HepG2 (cell line): Measurements from ENCODE around the gene CTPS2. TPM values are rescaled to one million over a fixed set of nuclear protein-coding genes. Genes with fewer than 3 reads are reported as not detected.

ENCODE experiments used
- ARID5B ChIP-seq: IDR thresholded peaks from 2 replicates; pipeline ENCODE4 v1.4.0; 2020; ENCODE audit warnings: mild to moderate bottlenecking, missing genetic modification reagents
- ATRX ChIP-seq: sonication (generic); formaldehyde crosslinking; IDR thresholded peaks from 2 replicates; pipeline ENCODE4 v1.4.0; 2020; ENCODE audit warnings: missing genetic modification reagents, borderline replicate concordance
- CSRNP2 ChIP-seq: sonication (generic); formaldehyde crosslinking; conservative IDR thresholded peaks from 2 replicates; pipeline ENCODE4 v1.8.0; 2022; ENCODE audit warnings: low read depth, missing genetic modification reagents
- ELF3 ChIP-seq: IDR thresholded peaks from 2 replicates; pipeline ENCODE4 v1.6.1; 2016; ENCODE audit warnings: missing genetic modification reagents, missing compliant biosample characterization
- GMEB2 ChIP-seq: IDR thresholded peaks from 2 replicates; pipeline ENCODE4 v1.6.1; 2016; ENCODE audit warnings: missing biosample characterization, missing genetic modification reagents, low read depth
- MAFK ChIP-seq, 2 experiments: IDR thresholded peaks in 1 of 2; conservative IDR thresholded peaks in 1 of 2; 2 replicates each; pipeline ENCODE4 v1.6.1; 2011; ENCODE audit warnings: improper control_type of control experiment in 2 of 2, low read length in 2 of 2
- MIXL1 ChIP-seq: IDR thresholded peaks from 2 replicates; pipeline ENCODE4 v1.6.1; 2016
- MTF1 ChIP-seq: sonication (generic); formaldehyde crosslinking; IDR thresholded peaks from 2 replicates; pipeline ENCODE4 v1.5.0; 2020; ENCODE audit warnings: missing genetic modification reagents
- NFATC3 ChIP-seq: sonication (generic); formaldehyde crosslinking; IDR thresholded peaks from 2 replicates; pipeline ENCODE4 v1.5.1; 2020; ENCODE audit warnings: mild to moderate bottlenecking, missing genetic modification reagents
- NR2F6 ChIP-seq, 2 experiments: IDR thresholded peaks; 2 replicates each; pipeline ENCODE4 v1.6.1; 2016; ENCODE audit warnings: antibody characterized with exemption in 1 of 2, mild to moderate bottlenecking in 1 of 2
- PCBP1 ChIP-seq: fragments of 200-400 bp; formaldehyde crosslinking; IDR thresholded peaks from 2 replicates; pipeline ENCODE4 v1.6.1; 2017; ENCODE audit warnings: mild to moderate bottlenecking, low read depth, low read length, borderline replicate concordance
- RELA ChIP-seq: sonication (generic); formaldehyde crosslinking; IDR thresholded peaks from 2 replicates; pipeline ENCODE4 v1.4.0; 2020; ENCODE audit warnings: missing genetic modification reagents
- ZBTB38 ChIP-seq: sonication (generic); formaldehyde crosslinking; IDR thresholded peaks from 2 replicates; pipeline ENCODE4 v1.5.1; 2020; ENCODE audit warnings: mild to moderate bottlenecking, missing genetic modification reagents
- ZFY ChIP-seq: sonication (generic); formaldehyde crosslinking; IDR thresholded peaks from 2 replicates; pipeline ENCODE4 v1.4.0; 2020; ENCODE audit warnings: missing genetic modification reagents
- ZGPAT ChIP-seq: IDR thresholded peaks from 2 replicates; pipeline ENCODE4 v1.6.1; 2016; ENCODE audit warnings: mild to moderate bottlenecking
- ZKSCAN8 ChIP-seq: IDR thresholded peaks from 2 replicates; pipeline ENCODE4 v1.6.1; 2016; ENCODE audit warnings: borderline replicate concordance, missing genetic modification reagents, missing compliant biosample characterization
- ZNF562 ChIP-seq: sonication (generic); formaldehyde crosslinking; IDR thresholded peaks from 2 replicates; pipeline ENCODE4 v1.8.0; 2022; ENCODE audit warnings: missing genetic modification reagents, borderline replicate concordance
- ZNF574 ChIP-seq: sonication (generic); formaldehyde crosslinking; IDR thresholded peaks from 2 replicates; pipeline ENCODE4 v1.4.0; 2020; ENCODE audit warnings: missing genetic modification reagents
- ZNF616 ChIP-seq: sonication (generic); formaldehyde crosslinking; IDR thresholded peaks from 2 replicates; pipeline ENCODE4 v1.5.0; 2020; ENCODE audit warnings: low read depth, mild to moderate bottlenecking, missing genetic modification reagents
- polyA plus RNA-seq, 8 experiments: library from polyadenylated mRNA; depleted of rRNA in 3 of 8; stranded (reverse) in 7 of 8; unstranded in 1 of 8; fragments of >200 nt; fragmentation: Illumina TruSeq in 4 of 8; extraction: Trizol in 4 of 8; gene quantifications; 2 replicates each; pipeline versions ENCODE4 v1.2.1 to v1.2.3, GENCODE V29; 2011 to 2016; ENCODE audit warnings: low read depth in 4 of 8, missing spikeins in 1 of 8, mixed read lengths in 1 of 8; ENCODE audit not compliant: insufficient read depth in 1 of 8
- total RNA-seq, 5 experiments: library from RNA; depleted of rRNA; stranded (reverse); fragments of >200 nt; fragmentation: Illumina TruSeq; extraction: Trizol; gene quantifications; 2 replicates each; pipeline ENCODE4 v1.2.3, GENCODE V29; 2016; ENCODE audit warnings: low read depth in 1 of 5

Gene CTPS2
- total and polyA plus RNA-seq, 2 of the 13 experiments (the other 11 are each of a cell fraction or from before 2014, with no cell fraction given), result 10.3 to 26.1 TPM

- TF ChIP-seq CSRNP2 (CRISPR knock-in tag), result no peak
- TF ChIP-seq GMEB2 (CRISPR knock-in tag), result no peak
- 0 out of 2 replicates have a peak, but pooled peaks have one; percentile 19 for TF ChIP-seq ELF3
- TF ChIP-seq ZBTB38 (CRISPR knock-in tag), result no peak
- no peak for TF ChIP-seq PCBP1
- peak; percentile 51; the same call in 1 of the 2 replicates for TF ChIP-seq ZGPAT
- TF ChIP-seq NR2F6 (IDR thresholded peaks at IDR 0.05), result peak; percentile 26
- TF ChIP-seq NR2F6 (CRISPR knock-in tag; IDR thresholded peaks at IDR 0.05), result peak; percentile 29
- no peak for TF ChIP-seq NFATC3 (CRISPR knock-in tag)
- TF ChIP-seq MAFK (conservative IDR thresholded peaks at IDR 0.05 in 1 of 2, IDR thresholded peaks at IDR 0.05 in 1 of 2; ENCODE audit: low read length in 2 of 2), result no peak
- TF ChIP-seq ATRX (CRISPR knock-in tag), result no peak
- 0 out of 2 replicates have a peak, but pooled peaks have one; percentile 19 for TF ChIP-seq MIXL1 (CRISPR knock-in tag)
- no peak for TF ChIP-seq ZNF574 (CRISPR knock-in tag)
- TF ChIP-seq ARID5B (CRISPR knock-in tag), result peak; percentile 86
- no peak for TF ChIP-seq MTF1
- no peak for TF ChIP-seq ZNF616 (CRISPR knock-in tag)
- no peak for TF ChIP-seq RELA (CRISPR knock-in tag)
- no peak for TF ChIP-seq ZNF562 (CRISPR knock-in tag)
- no peak for TF ChIP-seq ZKSCAN8 (CRISPR knock-in tag)
- no peak for TF ChIP-seq ZFY (CRISPR knock-in tag)
Observed at GRCh38 chrX:16745659-16746058, 33.2 kb upstream of the CTPS2 start (continued).
